ENCODE results near the gene WDTC1. TPM values are rescaled to one million over a fixed set of nuclear protein-coding genes. Genes with fewer than 3 reads are reported as not detected.
A peak's percentile ranks its signal among the peaks of the same experiment; 100 is the strongest.

Gene WDTC1
- total RNA-seq, 2 donors from 2014 or later, result 22.7 to 28.3 TPM

DNA sequence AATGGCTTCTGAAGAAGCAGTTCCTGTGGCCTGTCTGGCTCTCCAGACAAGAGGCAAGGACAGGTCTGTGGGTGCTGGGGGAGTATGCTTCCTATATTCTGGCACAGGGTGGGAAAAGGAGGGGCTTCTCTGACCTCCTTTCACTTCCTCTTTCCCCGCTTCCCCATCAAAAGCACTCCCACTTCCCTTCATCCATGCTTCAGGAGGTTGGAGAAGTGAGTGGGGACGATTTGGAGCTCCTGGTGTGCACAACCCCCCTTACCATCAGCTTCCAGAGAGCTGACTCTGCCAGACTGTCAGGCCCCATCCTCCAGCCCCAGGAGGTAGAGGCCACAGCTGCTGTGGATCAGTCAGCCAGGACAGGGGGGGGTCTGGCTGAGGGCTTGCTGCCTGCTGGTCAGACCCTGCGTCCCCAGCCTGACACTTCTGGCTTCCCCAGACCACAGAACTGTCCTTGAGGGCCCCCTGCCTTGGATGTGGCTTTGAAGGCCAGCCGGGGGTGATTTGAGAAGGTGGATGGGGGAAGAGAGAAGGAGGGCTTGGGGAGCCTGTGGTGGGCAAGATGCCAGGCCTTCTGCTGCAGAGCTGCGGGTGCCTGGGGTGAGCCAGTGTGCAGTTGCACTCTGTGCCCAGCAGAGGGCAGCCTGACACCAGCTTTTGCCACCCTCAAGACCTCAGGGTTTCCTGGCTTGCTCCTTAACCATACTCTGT, 66.1 kb downstream of the WDTC1 start:
- intact Hi-C loops (cut with DNase I), result loop anchor here (2.0 kb wide), 1 partner anchor 94 kb away; no protein-coding TSS in a partner anchor
- H3K9me3 ChIP-seq, result no peaks in the 10 kb centered on the region
- H3K27ac ChIP-seq, result peak overlapping the region in 2 of 4 donors; percentile 27 to 51
- H3K4me1 ChIP-seq, result no peaks in the 10 kb centered on the region
- WGBS, 2 donors, result 35 to 69% methylated on average over 2 to 5 of the region's 5 CpGs
- peak in 1 of 3 donors; percentile 4 for TF ChIP-seq POLR2A (IDR thresholded peaks at IDR 0.05)
- TF ChIP-seq, protein P1, sequence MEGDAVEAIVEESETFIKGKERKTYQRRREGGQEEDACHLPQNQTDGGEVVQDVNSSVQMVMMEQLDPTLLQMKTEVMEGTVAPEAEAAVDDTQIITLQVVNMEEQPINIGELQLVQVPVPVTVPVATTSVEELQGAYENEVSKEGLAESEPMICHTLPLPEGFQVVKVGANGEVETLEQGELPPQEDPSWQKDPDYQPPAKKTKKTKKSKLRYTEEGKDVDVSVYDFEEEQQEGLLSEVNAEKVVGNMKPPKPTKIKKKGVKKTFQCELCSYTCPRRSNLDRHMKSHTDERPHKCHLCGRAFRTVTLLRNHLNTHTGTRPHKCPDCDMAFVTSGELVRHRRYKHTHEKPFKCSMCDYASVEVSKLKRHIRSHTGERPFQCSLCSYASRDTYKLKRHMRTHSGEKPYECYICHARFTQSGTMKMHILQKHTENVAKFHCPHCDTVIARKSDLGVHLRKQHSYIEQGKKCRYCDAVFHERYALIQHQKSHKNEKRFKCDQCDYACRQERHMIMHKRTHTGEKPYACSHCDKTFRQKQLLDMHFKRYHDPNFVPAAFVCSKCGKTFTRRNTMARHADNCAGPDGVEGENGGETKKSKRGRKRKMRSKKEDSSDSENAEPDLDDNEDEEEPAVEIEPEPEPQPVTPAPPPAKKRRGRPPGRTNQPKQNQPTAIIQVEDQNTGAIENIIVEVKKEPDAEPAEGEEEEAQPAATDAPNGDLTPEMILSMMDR (IDR thresholded peaks at IDR 0.05), result peak; percentile 95 to 98 (median 97)
- peaks cover 0 to 21% of the 10 kb centered on the region in 2 donors for H3K36me3 ChIP-seq (replicated peaks in 1 of 2; ENCODE audit: insufficient read depth in 1 of 2, low read depth in 2 of 2)
- DNase-seq (peak; percentile 81 to 87 (median 84)), ATAC-seq (peak; percentile 84)
- no peaks in the 10 kb centered on the region for H3K27me3 ChIP-seq
- H3K4me3 ChIP-seq, result no peak overlapping the region

DNA sequence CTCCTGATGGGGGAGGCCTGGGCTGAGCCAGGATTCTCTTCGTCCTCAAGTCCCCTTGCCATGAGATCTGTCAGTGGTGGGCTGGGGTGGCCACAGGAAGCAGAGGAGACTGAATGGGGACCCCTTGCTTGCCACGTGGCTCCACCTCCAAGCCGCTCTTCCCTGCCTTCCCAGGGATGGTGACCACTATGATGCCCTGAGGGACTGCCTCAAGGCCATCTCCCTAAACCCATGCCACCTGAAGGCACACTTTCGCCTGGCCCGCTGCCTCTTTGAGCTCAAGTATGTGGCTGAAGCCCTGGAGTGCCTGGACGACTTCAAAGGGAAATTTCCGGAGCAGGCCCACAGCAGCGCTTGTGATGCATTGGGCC, 66.6 kb downstream of the WDTC1 start:
- H3K36me3 ChIP-seq (replicated peaks in 1 of 2; ENCODE audit: insufficient read depth in 1 of 2, low read depth in 2 of 2), result peaks cover 0 to 21% of the 10 kb centered on the region in 2 donors
- WGBS, 2 donors, result 83 to 92% methylated on average over 2 to 8 of the region's 8 CpGs
- H3K9me3 ChIP-seq, result no peaks in the 10 kb centered on the region
- DNase-seq, result no peak
- H3K4me1 ChIP-seq, result no peaks in the 10 kb centered on the region
- no peak overlapping the region for H3K27ac ChIP-seq
- no peaks in the 10 kb centered on the region for H3K27me3 ChIP-seq
- TF ChIP-seq, protein P1 (IDR thresholded peaks at IDR 0.05), result no peak
- intact Hi-C loops (cut with DNase I), result loop anchor here (2.0 kb wide), 1 partner anchor 94 kb away; no protein-coding TSS in a partner anchor
- H3K4me3 ChIP-seq, result no peak overlapping the region
- no peak for ATAC-seq

DNA sequence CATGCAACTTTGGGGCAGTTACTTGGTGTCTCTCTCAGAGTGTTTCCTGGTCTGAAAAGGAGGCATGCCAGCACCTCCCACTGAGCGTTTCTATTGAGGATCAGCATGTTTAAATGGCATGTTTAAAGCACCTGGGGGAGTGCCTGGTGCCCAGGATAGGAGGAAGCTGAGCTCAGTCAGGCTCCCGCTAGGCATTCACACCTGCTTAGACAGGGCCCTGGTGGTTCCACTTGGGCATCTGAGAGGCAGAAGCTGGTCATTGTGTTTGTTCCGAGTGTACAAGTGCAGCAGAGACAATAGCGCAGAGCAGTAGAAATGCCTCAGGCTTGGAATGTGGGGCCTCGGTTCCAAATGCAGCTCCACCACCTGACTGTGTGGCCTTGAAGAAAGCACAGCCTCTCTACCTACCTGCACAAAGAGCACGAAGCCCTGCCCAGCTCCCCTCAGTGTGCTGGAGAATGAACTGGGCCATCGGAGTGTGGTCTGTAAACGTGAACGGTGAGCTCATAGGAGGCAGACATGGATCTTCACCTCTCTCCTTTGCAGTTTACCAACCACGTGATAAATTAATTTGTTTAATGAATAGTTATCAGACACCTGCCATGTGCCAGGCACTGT, 67.3 kb downstream of the WDTC1 start:
- DNase-seq (no peak), ATAC-seq (no peak)
- Histone ChIP-seq H3K9me3 (no peaks in the 10 kb centered on the region), H3K36me3 (replicated peaks in 1 of 2; ENCODE audit: insufficient read depth in 1 of 2, low read depth in 2 of 2) (peaks cover 0 to 21% of the 10 kb centered on the region in 2 donors), H3K4me1 (no peaks in the 10 kb centered on the region), H3K4me3 (no peak overlapping the region), H3K27me3 (no peaks in the 10 kb centered on the region), H3K27ac (no peak overlapping the region)
- TF ChIP-seq, protein P1 (IDR thresholded peaks at IDR 0.05), result no peak
- no peak for TF ChIP-seq POLR2A (IDR thresholded peaks at IDR 0.05)
- intact Hi-C loops (cut with DNase I), result loop anchor here (2.0 kb wide), 1 partner anchor 93 kb away; no protein-coding TSS in a partner anchor
- WGBS, 2 donors, result 75 to 82% methylated on average over 4 to 10 of the region's 10 CpGs

DNA sequence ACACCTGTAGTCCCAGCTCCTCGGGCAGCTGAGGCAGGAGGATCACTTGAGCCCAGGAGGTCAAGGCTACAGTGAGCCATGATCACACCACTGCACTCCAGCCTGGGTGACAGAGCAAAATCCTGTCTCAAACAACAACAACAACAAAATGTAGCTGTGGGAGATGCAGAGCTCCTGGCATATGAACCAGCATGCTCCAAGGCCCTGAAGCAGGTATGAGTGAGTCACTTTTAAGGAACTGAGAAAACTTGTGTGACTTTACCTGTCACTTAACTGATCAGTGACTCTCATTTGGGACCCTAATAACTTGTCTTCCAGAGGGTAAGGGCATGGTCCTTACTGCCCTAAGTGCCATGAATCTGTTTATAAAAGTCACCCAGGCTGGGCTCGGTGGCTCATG, 68.2 kb downstream of the WDTC1 start:
- intact Hi-C loops (cut with DNase I), result no loop called here
- H3K27me3 ChIP-seq, result no peaks in the 10 kb centered on the region
- no peaks in the 10 kb centered on the region for H3K9me3 ChIP-seq
- H3K4me1 ChIP-seq, result no peaks in the 10 kb centered on the region
- WGBS, 2 donors, result 95 to 96% methylated on average over 2 of the region's 2 CpGs
- DNase-seq (no peak), ATAC-seq (no peak)
- TF ChIP-seq, protein P1 (IDR thresholded peaks at IDR 0.05), result no peak
- no peak for TF ChIP-seq POLR2A (IDR thresholded peaks at IDR 0.05)
- peaks cover 0 to 16% of the 10 kb centered on the region in 2 donors for H3K36me3 ChIP-seq (replicated peaks in 1 of 2; ENCODE audit: insufficient read depth in 1 of 2, low read depth in 2 of 2)
- no peak overlapping the region for H3K4me3 ChIP-seq
- H3K27ac ChIP-seq, result no peak overlapping the region

All from body of pancreas (tissue), 4 donors.